H9 (cell line): ENCODE results near the gene MED25. TPM values are rescaled to one million over a fixed set of nuclear protein-coding genes. Genes with fewer than 3 reads are reported as not detected.
A peak's percentile ranks its signal among the peaks of the same experiment; 100 is the strongest.

Experiments used
- DNase-seq: peaks from one replicate; pipeline ENCODE4 v3.0.0-alpha.2; 2017
- H2AFZ ChIP-seq: one replicate; pipeline ENCODE4 v1.6.1; 2013; ENCODE audit warnings: mild to moderate bottlenecking, low read length, control low read depth, moderate library complexity
- H2AK5ac ChIP-seq: 2 replicates; pipeline ENCODE4 v1.6.1; 2013; ENCODE audit warnings: low read length, control low read depth, mixed read lengths; ENCODE audit not compliant: insufficient read length
- H2BK120ac ChIP-seq: one replicate; pipeline ENCODE4 v1.6.1; 2013; ENCODE audit warnings: low read depth, mild to moderate bottlenecking, low read length, control low read depth, inconsistent platforms; ENCODE audit not compliant: poor library complexity, severe bottlenecking
- H2BK12ac ChIP-seq: 2 replicates; pipeline ENCODE4 v1.6.1; 2013; ENCODE audit warnings: low read length, control low read depth, mixed read lengths, low read depth; ENCODE audit not compliant: insufficient read length
- H2BK15ac ChIP-seq: 2 replicates; pipeline ENCODE4 v1.6.1; 2013; ENCODE audit warnings: low read depth, low read length, control low read depth
- H2BK20ac ChIP-seq: one replicate; pipeline ENCODE4 v1.6.1; 2013; ENCODE audit warnings: low read depth, mild to moderate bottlenecking, low read length, control low read depth, inconsistent platforms; ENCODE audit not compliant: poor library complexity, severe bottlenecking
- H2BK5ac ChIP-seq: 2 replicates; pipeline ENCODE4 v1.6.1; 2013; ENCODE audit warnings: low read length, control low read depth, mixed read lengths; ENCODE audit not compliant: insufficient read length
- H3K14ac ChIP-seq: 2 replicates; pipeline ENCODE4 v1.6.1; 2013; ENCODE audit warnings: low read length, control low read depth; ENCODE audit not compliant: insufficient read depth
- H3K18ac ChIP-seq: 2 replicates; pipeline ENCODE4 v1.6.1; 2013; ENCODE audit warnings: low read depth, mild to moderate bottlenecking, mixed read lengths, low read length, control low read depth; ENCODE audit not compliant: insufficient read length
- H3K23ac ChIP-seq: 2 replicates; pipeline ENCODE4 v1.6.1; 2013; ENCODE audit warnings: low read length, control low read depth, mixed read lengths, low read depth; ENCODE audit not compliant: insufficient read length
- H3K23me2 ChIP-seq: 2 replicates; pipeline ENCODE4 v1.6.1; 2013; ENCODE audit warnings: low read depth, mild to moderate bottlenecking, mixed read lengths, low read length, control low read depth; ENCODE audit not compliant: insufficient read length, poor library complexity, severe bottlenecking
- H3K27ac ChIP-seq: 2 replicates; pipeline ENCODE4 v1.5.1; 2013; ENCODE audit warnings: low read length, control low read depth, mixed read lengths, low read depth; ENCODE audit not compliant: insufficient read length
- H3K27me3 ChIP-seq: 2 replicates; pipeline ENCODE4 v1.6.1; 2013; ENCODE audit warnings: low read length, control low read depth, inconsistent platforms; ENCODE audit not compliant: insufficient read depth
- H3K4ac ChIP-seq: 2 replicates; pipeline ENCODE4 v1.6.1; 2013; ENCODE audit warnings: low read depth, mild to moderate bottlenecking, control low read depth, inconsistent platforms, low read length, moderate library complexity
- H3K4me1 ChIP-seq: 2 replicates; pipeline ENCODE4 v1.6.1; 2013; ENCODE audit warnings: low read length, control low read depth, inconsistent platforms; ENCODE audit not compliant: insufficient read depth
- H3K4me2 ChIP-seq: 2 replicates; pipeline ENCODE4 v1.6.1; 2013; ENCODE audit warnings: low read length, control low read depth, mixed read lengths; ENCODE audit not compliant: insufficient read length, insufficient read depth
- H3K56ac ChIP-seq: 2 replicates; pipeline ENCODE4 v1.6.1; 2013; ENCODE audit warnings: low read depth, mild to moderate bottlenecking, mixed read lengths, low read length, control low read depth; ENCODE audit not compliant: insufficient read length
- H3K79me1 ChIP-seq: 2 replicates; pipeline ENCODE4 v1.6.1; 2013; ENCODE audit warnings: low read depth, mild to moderate bottlenecking, moderate library complexity, low read length, control low read depth, inconsistent platforms; ENCODE audit not compliant: insufficient read depth, poor library complexity, severe bottlenecking
- H3K79me2 ChIP-seq: 2 replicates; pipeline ENCODE4 v1.6.1; 2013; ENCODE audit warnings: low read length, control low read depth, inconsistent platforms; ENCODE audit not compliant: insufficient read depth
- H3K9ac ChIP-seq: 2 replicates; pipeline ENCODE4 v1.6.1; 2013; ENCODE audit warnings: low read length, control low read depth, mixed read lengths; ENCODE audit not compliant: insufficient read length; ENCODE audit errors: extremely low read depth
- H3K9me3 ChIP-seq: one replicate; pipeline ENCODE4 v1.6.1; 2013; ENCODE audit warnings: low read depth, low read length, inconsistent platforms; ENCODE audit not compliant: control insufficient read depth
- H3T11ph ChIP-seq: one replicate; pipeline ENCODE4 v1.6.1; 2013; ENCODE audit warnings: mild to moderate bottlenecking, low read length, control low read depth, inconsistent platforms
- H4K20me1 ChIP-seq: one replicate; pipeline ENCODE4 v1.6.1; 2013; ENCODE audit not compliant: control insufficient read depth, insufficient read length, insufficient read depth
- H4K5ac ChIP-seq: 2 replicates; pipeline ENCODE4 v1.6.1; 2013; ENCODE audit warnings: low read depth, mild to moderate bottlenecking, mixed read lengths, low read length, control low read depth; ENCODE audit not compliant: insufficient read length
- H4K8ac ChIP-seq: replicated peaks from 2 replicates; pipeline ENCODE4 v1.6.1; 2013; ENCODE audit warnings: low read length, control low read depth, mixed read lengths, low read depth; ENCODE audit not compliant: insufficient read length
- H4K91ac ChIP-seq: 2 replicates; pipeline ENCODE4 v1.6.1; 2013; ENCODE audit warnings: low read depth, mild to moderate bottlenecking, moderate library complexity, mixed read lengths, low read length, control low read depth; ENCODE audit not compliant: insufficient read length
- H3K27ac Mint-ChIP-seq, 3 experiments: 2 replicates in 2 of 3; 3 replicates in 1 of 3; pipeline ENCODE4 v1.8.0; 2020 to 2021; ENCODE audit warnings: mixed read lengths in 3 of 3, mild to moderate bottlenecking in 1 of 3, moderate library complexity in 1 of 3
- H3K27me3 Mint-ChIP-seq: 2 replicates; pipeline ENCODE4 v1.8.0; 2021; ENCODE audit warnings: low read depth, mild to moderate bottlenecking, moderate library complexity, mixed read lengths
- H3K36me3 Mint-ChIP-seq, 3 experiments: 2 replicates in 2 of 3; 3 replicates in 1 of 3; pipeline ENCODE4 v1.8.0; 2020 to 2021; ENCODE audit warnings: low read depth in 3 of 3, mixed read lengths in 3 of 3; ENCODE audit not compliant: insufficient read depth in 1 of 3
- H3K4me1 Mint-ChIP-seq, 2 experiments: 2 replicates each; pipeline ENCODE4 v1.8.0; 2020; ENCODE audit warnings: mixed read lengths in 2 of 2
- H3K4me3 Mint-ChIP-seq, 2 experiments: 2 replicates in 1 of 2; 3 replicates in 1 of 2; pipeline ENCODE4 v1.8.0; 2020 to 2021; ENCODE audit warnings: mild to moderate bottlenecking in 2 of 2, mixed read lengths in 2 of 2, moderate library complexity in 1 of 2
- H3K9me3 Mint-ChIP-seq, 2 experiments: 2 replicates in 1 of 2; 3 replicates in 1 of 2; pipeline ENCODE4 v1.8.0; 2020; ENCODE audit warnings: mild to moderate bottlenecking in 2 of 2, mixed read lengths in 2 of 2, moderate library complexity in 1 of 2
- WGBS: extraction: QIAGEN DNeasy Blood & Tissue Kit; methylation state at CpG from one replicate; pipeline ENCODE4 v1.1.7; 2013; ENCODE audit warnings: missing lambda C conversion rate, low lambda C conversion rate, mixed read lengths; ENCODE audit not compliant: insufficient read length; ENCODE audit errors: extremely low coverage; 5-methylcytosine and 5-hydroxymethylcytosine counted together
- total RNA-seq: library from RNA; stranded (reverse); gene quantifications from 2 replicates; pipeline ENCODE4 v1.2.1, GENCODE V29; 2021
- TF ChIP-seq, protein P1 (sequence below): fragments of 200-600 bp; sonication (generic); conservative IDR thresholded peaks from 3 replicates; pipeline ENCODE4 v1.8.0; 2021; ENCODE audit warnings: antibody characterized with exemption, mild to moderate bottlenecking

Gene MED25
- total RNA-seq, 1 experiment from 2014 or later: 77.5 TPM

GRCh38 chr19:49809941-49810389 is 8.1 kb upstream of the MED25 start:
- H3K4ac ChIP-seq: no peak overlapping the region
- H3K27ac ChIP-seq: no peak overlapping the region
- no peak for DNase-seq
- no peak overlapping the region for H2BK20ac ChIP-seq
- no peaks in the 10 kb centered on the region for H3K79me1 ChIP-seq
- peak overlapping the region; percentile 22 for H3K4me2 ChIP-seq
- Mint-ChIP-seq H3K4me3 (peak overlapping the region; percentile 37 to 83; a peak in 3 of 5 replicates), H3K9me3 (no peaks in the 10 kb centered on the region; a peak in 2 of 5 replicates), H3K4me1 (peaks cover 16 to 38% of the 10 kb centered on the region in 2 experiments), H3K36me3 (peaks cover 12 to 22% (median 20%) of the 10 kb centered on the region in 3 experiments; a peak in 6 of 7 replicates), H3K27ac (peak overlapping the region in 1 of 3 experiments; percentile 46; a peak in 2 of 7 replicates), H3K27me3 (peaks cover 7% of the 10 kb centered on the region)
- H4K20me1 ChIP-seq: no peaks in the 10 kb centered on the region
- TF ChIP-seq, protein P1, sequence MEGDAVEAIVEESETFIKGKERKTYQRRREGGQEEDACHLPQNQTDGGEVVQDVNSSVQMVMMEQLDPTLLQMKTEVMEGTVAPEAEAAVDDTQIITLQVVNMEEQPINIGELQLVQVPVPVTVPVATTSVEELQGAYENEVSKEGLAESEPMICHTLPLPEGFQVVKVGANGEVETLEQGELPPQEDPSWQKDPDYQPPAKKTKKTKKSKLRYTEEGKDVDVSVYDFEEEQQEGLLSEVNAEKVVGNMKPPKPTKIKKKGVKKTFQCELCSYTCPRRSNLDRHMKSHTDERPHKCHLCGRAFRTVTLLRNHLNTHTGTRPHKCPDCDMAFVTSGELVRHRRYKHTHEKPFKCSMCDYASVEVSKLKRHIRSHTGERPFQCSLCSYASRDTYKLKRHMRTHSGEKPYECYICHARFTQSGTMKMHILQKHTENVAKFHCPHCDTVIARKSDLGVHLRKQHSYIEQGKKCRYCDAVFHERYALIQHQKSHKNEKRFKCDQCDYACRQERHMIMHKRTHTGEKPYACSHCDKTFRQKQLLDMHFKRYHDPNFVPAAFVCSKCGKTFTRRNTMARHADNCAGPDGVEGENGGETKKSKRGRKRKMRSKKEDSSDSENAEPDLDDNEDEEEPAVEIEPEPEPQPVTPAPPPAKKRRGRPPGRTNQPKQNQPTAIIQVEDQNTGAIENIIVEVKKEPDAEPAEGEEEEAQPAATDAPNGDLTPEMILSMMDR: no peak
- H4K8ac ChIP-seq: no peak overlapping the region
- WGBS: no CpG with 5 or more reads among the region's 5 CpGs
- H3K9ac ChIP-seq: no peak overlapping the region
- no peak overlapping the region for H3K56ac ChIP-seq
- peaks cover 13% of the 10 kb centered on the region for H3K23me2 ChIP-seq
- no peak overlapping the region for H3K23ac ChIP-seq
- H4K91ac ChIP-seq: no peak overlapping the region
- H2BK15ac ChIP-seq: no peak overlapping the region
- no peak overlapping the region for H4K5ac ChIP-seq
- peaks cover 3% of the 10 kb centered on the region for H3K4me1 ChIP-seq
- H2AK5ac ChIP-seq: no peak overlapping the region
- H2AFZ ChIP-seq: no peak overlapping the region
- H3K27me3 ChIP-seq: no peaks in the 10 kb centered on the region
- H3K9me3 ChIP-seq: no peaks in the 10 kb centered on the region
- no peak overlapping the region for H3K18ac ChIP-seq
- no peak overlapping the region for H3T11ph ChIP-seq
- no peak overlapping the region for H3K14ac ChIP-seq
- no peak overlapping the region for H2BK12ac ChIP-seq
- H2BK5ac ChIP-seq: no peak overlapping the region
- H3K79me2 ChIP-seq: no peaks in the 10 kb centered on the region
- H2BK120ac ChIP-seq: no peak overlapping the region
